HG03439 (cell line): Measurements from ENCODE around the gene NEUROD1.
A peak's percentile ranks its signal among the peaks of the same experiment; 100 is the strongest.

Source experiments
- ATAC-seq: cut with Tn5 transposase; IDR thresholded peaks from one replicate; pipeline ENCODE4 v1.9.1; 2021; ENCODE audit warnings: mild to moderate bottlenecking, moderate library complexity; ENCODE audit not compliant: unreplicated experiment

The NEUROD1 gene

DNA sequence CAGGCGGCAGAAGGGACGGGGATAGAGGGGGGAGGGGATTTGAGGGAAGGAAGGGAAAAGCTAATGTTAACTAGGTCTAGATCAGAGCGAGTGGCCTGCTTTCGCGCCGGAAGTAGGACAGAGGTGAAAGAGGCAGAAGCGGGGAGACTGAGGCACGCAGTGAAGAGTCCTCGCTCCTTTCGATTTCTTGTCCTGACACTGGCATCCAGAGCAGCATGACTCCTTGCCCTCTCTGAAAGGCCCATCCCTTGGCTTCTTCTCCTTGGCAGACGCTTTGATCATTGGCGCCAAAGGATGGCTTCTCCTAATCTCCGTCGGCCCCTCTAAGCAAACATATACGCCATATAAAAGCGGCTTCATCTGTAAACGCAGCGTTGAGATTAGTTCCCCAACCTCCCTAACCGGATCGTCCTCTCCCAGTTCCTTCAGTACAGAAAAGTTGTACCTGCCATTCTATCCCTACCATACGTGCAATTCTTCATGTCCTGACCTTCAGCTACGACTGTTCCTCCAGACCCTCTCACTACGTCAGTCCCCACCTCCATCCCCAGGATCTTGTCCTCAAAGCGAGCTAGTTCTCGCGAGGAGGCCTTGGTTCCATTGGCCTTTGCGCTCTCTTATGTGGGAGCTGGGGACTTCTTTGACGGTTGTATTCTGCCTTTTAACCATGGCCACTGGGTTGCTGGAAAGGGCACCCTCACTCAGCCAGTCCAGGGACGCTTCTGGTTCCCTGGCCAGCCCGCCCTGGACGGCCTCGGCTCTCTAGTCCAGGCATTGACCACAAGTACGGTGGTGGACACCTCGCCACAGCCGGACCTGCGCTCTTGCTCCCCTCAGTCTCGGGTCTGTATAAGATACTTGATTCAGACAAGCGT lies 857 bp upstream of the NEUROD1 start:
- ATAC-seq, result no peak

DNA sequence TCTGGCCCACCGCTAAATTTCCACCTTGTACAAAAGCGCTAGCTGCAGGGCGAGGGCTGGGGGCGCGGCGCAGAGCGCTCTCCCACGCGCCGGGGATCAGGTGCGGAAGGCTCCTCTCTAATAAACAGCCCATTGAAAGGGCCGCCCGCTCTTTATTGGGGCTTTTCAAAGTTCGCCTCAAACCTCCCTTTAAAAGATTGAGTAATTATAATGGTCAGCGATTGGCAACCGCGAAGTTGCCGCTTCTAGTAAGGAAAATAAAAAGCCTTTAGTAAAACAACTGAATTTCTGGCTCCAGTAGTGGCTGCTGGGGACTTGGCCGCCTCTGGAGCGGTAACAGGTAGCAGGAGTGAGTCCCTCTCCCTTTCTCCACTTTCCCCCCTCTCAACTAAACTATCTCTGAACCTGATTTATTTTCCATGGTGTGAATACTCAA lies 755 bp downstream of the NEUROD1 start:
- no peak for ATAC-seq

DNA sequence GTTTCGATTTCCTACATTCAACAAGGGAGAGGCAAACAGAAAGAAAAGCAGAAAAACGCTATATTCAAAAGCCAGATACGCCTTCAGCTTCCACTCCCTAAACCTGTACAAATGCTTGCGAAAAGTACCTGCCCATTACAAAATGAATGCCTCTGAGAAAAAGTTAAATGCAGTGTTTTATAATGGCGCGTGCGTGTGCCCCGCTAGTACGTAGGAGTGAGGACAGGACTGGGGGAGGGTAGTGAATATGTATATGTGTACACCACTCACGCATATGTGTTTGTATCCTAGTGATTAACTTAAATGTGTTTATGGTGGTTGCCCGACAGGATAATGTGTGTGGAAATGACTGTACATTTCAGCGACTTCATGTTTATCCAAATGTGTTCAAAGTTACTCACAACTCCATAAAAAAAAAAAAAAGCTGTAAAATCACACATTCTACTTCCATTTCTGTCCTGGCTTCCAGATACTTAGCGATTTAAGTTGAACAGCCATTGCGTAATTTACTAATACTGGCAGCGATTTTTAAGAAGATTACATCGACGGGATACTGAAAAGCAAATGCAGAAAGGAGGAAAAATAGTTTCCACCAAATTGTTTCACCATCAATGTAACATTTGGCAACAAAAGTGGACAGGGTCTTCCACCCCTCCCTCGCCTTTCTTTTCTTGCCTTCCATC lies 1.3 kb downstream of the NEUROD1 start:
- no peak for ATAC-seq

DNA sequence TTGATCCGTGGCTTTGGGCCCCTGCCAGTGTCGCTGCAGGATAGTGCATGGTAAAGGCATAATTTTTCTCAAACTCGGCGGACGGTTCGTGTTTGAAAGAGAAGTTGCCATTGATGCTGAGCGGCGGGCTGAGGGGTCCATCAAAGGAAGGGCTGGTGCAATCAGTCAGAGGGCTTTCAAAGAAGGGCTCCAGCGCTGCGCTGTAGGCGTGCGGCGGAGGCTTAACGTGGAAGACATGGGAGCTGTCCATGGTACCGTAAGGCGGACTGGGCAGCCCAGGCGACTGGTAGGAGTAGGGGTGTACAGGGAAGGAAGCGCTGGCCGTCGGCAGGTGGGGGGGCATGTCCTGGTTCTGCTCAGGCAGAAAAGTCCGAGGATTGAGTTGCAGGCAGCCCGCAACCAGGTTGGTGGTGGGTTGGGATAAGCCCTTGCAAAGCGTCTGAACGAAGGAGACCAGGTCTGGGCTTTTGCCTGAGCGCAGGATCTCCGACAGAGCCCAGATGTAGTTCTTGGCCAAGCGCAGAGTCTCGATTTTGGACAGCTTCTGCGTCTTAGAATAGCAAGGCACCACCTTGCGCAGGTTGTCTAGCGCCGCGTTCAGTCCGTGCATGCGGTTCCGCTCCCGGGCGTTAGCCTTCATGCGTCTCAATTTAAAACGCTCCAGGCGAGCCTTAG lies 2.3 kb downstream of the NEUROD1 start:
- ATAC-seq, result no peak

DNA sequence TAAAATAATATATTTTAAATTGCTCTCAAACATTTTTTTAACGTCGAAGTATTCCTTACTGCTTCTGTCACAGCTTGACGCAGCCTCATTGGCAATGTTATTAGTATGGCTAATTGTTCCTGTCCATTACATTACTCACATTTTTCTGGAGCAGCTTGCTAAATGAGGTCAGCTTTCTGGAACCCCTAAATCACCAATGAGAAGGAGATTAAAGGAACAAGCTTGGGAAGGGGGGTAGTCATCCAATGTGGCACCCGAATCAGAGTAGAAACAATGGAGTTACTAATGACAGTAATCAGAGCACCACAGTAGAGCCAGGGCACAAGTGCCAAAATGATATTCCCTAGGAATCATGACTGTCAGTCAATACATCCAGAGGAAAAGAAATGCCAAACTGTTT lies 5.1 kb downstream of the NEUROD1 start:
- no peak for ATAC-seq

DNA sequence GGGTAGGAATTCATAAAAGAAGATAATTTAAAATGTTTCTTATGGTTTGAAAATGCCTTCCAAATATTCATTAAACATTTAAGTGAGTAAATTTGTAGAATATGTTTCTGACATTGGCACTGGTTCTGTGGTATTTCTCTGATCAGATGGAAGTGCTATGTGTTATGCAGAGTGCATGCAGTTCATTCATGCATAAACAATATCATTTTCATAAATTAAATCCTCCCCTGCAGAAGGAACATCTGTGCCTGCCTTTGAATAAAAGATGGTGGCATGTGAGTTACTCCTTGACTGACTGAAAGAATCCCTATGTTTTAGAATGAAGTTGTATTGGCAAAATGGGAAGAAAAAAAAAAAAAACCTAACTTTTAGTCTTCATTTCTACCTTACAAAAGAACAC lies 5.9 kb downstream of the NEUROD1 start:
- ATAC-seq, result no peak

DNA sequence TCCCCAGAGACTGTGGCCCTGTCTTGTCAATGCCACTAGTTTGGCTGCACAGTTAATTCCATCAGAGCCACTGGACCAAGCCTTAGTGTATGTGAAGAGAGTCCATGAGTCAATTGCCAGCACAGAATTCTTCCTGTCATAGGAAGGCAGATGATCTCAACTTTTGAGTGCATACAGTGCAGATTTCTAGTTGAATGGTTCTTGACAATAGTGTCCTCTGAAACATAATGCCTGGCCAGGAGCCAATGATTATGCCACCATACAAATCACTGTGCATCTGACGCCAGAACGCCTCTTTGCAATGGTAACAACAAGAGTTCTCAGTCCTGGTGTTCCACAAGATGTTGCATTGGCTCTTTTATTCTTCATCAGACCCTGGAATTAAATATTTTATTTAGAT lies 7.1 kb downstream of the NEUROD1 start:
- no peak for ATAC-seq

DNA sequence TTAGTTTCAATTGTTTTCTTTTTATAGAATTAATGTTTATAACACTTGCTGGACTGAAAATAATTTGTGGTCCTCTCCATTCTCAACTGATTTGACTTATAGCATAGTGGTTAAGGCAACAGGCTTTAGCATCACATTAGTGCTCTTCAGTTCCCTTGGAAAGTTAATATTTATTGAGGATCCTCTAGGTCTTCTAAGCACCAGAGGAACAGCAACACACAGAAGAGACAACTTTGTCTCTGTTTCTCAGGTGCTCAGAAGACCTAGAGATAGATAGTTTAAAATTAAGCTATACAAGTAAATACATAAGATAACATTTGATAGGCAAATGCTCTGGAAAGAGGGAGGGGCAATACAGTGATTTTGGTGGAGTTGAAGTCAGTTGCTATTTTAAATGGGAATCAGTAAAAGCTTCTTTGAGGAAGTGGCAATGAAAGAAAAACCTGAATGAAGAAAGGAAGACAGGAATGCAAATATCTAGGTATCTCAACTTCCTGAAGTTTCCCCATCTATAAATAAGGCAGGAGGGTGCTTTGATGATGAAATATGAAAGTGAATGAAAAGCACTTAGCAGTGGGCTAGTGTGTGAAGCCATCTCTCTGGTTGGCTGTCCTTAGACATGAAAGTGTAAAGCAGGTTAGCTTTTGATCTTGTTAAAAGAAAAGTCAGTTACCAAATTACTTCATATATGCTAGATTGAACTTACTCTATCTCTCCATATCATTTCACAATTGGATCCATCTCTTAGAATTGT lies 7.9 kb downstream of the NEUROD1 start:
- ATAC-seq, result peak; percentile 73

DNA sequence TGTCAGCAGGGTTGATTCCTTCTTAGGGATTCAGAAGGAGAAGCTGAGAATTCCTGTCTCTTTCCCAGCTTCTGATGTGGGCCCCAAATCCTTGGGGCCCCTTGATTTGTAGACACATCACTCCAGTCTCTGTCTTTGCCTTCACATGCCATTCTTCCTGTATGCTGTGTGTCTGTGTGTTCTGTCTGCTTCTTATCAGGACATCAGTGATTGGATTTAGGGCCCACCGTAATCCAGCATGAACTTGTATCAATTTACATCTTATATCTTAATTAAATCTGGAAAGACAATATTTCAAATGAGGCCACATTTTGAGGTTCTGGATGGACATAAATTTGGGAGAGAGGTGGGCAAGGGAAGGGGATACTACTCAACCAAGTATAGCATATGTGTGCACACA lies 9.7 kb downstream of the NEUROD1 start:
- no peak for ATAC-seq

DNA sequence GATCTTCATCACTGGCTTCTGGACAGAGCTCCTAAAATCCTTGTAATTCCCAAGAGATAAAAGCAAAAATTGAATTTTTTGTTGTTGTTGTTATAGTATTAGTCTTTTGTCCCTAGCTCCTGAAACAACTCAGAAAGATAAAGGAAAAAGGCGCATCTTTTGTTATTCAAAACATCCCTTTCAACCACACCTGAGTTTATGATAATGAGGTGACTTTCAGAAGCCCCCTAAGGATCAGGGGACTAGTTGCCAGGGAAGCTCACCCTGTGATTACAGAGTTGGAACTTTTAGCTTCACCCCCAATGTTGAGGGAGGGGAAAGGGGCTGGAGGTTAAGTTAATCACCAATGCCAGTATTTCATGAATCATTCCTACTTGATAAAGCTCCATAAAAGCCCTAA lies 13.1 kb downstream of the NEUROD1 start:
- ATAC-seq, result no peak

DNA sequence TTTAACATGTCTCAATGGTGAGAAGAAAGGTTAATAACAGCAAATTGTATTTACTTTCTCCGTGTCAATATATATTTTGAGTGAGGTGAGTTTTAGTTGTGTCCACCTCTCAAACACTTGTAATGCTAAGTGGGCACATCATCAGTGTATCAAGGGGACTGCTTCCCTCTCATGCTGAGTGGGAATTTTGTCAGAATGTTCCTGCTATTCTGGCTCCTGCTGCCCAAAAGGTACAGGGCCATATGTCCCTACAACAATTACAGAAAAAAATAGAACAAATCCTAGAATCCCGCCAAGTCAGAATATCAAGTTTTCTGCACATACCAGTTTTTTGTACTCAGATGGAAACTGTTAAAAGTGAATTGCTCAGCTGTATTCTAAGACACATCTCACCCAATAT lies 18.0 kb downstream of the NEUROD1 start:
- no peak for ATAC-seq

DNA sequence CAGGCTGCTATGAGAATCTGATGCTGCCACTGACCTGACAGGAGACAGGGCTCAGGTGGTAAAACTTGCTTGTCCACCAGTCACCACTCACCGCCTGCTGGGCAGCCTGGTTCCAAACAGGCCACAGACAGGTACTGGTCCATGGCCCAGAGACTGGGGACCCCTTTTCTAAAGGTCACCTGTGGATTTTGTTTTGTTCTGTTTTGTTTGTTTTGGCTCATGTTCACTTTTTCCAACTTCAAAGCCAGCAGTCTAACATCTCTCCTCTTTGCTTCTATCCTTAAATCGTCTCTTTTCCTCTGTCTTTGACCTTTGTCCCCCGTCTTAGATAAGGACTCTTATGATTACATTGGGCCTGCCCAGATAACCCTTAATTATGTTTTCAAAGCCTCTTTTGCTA lies 20.1 kb downstream of the NEUROD1 start:
- ATAC-seq, result no peak

DNA sequence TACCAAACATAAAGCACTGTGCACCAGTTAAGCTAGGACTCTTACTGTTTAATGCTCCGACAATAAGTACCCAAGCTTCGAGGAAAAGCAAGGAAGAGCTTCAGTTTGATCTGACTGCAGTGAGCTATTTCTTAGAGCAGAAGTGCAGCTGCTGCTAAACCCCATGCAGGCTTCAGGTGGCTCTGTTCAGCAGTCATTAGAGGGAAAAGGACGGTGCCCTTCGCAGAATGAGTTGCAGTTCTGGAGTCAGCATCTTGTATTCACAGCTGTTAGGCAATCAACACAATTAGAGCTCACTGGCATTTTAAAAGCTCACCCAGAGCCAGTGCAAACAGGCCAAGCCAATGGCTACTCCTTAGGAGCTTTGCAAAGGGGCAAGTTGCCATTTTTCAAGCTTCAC lies 21.9 kb downstream of the NEUROD1 start:
- ATAC-seq, result no peak

DNA sequence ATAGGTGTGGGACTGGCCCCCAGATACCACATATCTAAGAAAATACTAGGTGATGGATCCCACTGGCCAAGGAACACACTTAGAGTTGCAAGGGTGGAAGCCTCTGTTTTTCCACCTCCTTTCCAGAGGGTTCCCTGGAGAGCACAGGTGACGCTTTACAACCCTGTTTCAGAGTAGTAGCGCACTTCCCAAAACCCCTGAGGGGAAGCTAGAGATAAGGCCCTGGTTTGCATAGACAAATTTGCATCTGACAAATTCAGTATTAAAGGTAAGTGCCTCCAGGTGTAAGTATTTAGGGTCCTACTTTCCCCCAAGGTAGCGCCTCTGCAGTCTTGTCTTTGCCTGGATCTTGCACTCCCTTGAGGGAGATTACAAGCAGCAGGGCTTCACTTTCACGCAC lies 22.9 kb downstream of the NEUROD1 start:
- ATAC-seq, result no peak

DNA sequence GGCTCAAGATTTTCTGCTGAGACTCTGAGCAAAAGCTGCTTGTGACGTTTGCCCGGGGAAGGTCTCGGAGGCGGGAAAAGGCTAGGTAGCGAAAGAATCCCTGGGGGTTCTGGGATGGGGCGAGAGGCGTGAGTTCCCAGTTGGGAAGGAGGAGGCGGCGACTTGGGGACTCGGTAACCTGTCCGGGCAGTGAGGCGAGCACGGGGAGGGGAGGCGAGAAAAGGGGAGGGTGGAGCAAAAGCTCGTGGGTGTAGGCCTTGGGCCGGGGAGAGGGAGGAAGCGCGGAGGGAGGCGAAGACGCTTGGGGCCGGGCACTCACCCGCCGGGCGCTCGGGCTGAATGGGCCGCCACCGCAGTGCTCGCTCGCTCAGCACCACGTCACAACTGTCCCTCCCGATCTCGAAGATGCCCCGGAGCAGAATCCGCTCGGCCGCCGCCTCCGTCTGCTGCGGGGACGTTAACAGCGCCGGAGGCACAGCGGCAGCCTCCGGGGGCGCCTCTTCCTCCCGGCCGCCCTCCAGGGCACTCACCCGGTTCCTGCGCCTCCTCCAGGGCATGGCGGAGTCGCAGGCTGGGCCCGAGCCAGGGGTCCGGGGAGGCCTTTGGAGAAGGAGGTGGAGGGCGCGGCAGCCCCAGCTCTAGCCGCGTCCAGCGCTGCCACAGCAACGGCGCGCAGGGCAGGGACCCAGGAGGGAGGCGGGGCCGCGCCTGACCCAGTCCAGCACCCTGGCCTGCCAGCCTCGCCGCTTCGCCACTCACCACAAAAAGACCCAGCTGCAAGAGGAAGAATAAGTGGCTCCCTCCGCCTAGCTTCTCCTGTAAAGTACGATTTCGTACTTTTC lies 23.6 kb downstream of the NEUROD1 start, which contains the start of gene CERKL:
TSS of gene CERKL (minus strand) at position 656 of the 842 bp plus-strand sequence. CDS start at position 557, 99 bp downstream.
- ATAC-seq, result peak; percentile 96

DNA sequence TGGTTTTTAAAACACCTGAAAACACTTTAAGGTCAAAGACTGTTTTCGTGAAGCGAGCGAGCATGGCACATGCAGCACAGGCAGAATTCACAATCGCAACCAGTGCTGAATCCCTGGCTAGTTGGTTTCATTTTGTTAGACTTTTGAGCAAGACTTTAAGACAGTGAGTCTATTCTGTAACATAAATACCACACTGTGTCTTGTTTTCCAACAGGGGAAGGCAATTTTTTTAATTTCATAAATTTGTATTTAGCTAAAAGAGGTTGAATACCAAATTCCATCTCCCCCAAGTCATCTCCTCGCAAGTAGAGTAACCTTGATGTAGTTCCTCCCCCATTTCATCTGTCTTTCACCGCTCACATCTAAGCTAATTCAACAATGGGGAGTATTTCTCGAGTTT lies 24.8 kb downstream of the NEUROD1 start:
- ATAC-seq, result no peak

DNA sequence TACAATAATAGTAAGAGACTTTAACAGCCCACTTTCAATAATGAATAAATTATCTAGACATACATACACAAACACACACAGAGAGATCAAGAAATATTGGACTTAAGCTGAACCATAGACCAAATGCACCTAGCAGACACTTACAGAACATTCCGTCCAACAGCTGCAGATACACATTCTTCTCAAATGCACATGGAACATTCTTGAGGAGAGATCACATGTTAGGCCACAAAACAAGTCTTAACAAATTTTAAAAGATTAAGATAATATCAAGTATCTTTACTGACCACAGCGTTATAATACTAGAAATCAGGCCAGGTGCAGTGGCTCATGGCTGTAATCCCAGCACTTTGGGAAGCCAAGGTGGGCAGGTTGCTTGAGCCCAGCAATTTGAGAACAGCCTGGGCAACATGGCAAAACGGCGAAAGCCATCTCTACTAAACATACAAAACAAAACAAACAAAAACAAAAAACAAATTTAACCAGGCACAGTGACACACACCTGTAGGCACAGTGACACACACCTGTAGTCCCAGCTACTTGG lies 30.8 kb downstream of the NEUROD1 start:
- no peak for ATAC-seq

DNA sequence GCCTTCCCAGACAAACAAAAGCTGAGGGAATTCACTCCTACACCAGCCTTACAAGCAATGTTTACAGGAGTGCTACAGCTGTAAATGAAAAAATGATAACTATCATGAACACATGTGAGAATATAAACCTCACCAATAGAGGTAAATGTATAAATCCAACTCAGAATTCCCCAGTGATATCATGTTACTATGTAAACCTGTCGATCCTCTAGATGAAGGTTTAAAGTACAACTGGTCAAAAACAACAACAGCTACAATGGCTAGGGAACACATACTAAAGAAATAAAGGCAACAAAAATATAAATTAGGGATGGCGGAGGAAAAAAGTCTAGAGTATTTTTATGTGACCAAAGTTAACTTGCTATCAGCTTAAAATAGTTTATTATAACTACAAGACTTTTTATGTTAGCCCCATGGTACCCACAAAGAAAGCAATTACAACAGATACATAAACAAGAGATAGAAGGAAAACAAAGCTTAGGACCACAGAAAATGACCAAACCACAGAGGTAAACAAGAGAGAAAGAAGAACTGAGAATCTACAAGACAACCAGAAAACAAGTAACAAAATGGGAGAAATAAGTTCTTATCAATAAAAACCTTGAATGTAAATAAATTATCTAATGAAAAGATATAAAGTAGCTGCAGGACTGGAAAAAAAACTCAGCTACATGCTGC lies 31.7 kb downstream of the NEUROD1 start:
- no peak for ATAC-seq

DNA sequence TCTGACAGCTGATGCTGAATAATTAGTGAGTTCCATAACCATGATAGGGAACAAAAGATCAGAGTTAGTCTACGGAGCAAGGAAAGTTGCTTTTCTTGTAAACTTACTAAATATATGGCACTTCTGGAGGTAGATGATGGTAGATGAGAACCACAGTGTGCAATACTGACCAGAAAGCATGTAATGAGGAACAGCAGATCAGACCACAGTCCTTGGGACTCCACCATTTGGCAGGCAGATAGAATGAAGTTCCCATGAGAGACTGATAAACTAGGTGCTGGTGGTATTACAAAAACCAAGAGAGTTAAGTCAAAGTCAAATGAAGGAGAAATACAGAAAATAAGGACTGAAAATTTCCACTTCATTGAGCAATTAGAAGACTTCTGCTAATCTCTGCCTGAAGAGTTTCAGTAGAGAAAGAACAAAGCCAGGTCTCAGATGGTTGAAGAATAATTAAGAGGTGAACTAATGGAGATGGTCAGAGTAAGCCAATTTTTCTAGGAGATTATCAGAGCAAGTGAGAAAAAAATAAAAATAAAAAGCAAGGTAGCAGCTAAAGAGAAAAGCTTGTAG lies 33.8 kb downstream of the NEUROD1 start:
- ATAC-seq, result no peak
